ENCODE data around the gene CPD. TPM values are rescaled to one million over a fixed set of nuclear protein-coding genes. Genes with fewer than 3 reads are reported as not detected.

The CPD gene
- total and polyA plus RNA-seq, 9 of the 15 experiments (the other 6 are each of a cell fraction or from before 2014, with no cell fraction given) = 4.5 to 24.4 (median 20.4) TPM

DNA sequence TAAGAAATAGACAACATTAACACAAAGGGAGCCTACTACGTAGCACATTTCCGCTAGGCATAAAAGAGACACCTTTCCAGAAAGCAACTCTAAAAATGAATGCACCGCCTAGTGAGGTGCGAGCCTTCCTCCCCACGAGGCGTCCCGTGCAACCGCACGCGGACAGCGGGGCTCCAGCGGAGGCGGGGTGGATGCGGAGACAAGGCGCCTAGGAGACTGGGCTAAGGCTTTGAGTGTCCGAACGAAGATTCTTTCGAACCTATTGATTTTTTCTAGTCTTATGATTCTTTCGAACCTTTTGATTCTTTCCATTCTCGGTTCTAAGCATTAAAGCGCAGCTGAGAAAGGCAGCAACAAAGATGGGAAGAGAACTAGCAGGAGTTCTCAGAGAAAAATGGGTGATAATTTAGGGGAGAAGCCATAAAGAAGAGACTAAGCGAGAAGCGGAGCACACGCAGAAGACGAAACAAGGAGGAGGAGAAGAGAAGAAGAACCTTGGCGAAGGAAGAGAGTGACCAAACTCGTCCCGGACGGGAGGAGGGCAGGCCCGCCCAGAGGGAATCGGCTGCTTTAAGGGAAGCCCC is 394 bp upstream of the CPD start (continued):
- TF ChIP-seq, protein P1, sequence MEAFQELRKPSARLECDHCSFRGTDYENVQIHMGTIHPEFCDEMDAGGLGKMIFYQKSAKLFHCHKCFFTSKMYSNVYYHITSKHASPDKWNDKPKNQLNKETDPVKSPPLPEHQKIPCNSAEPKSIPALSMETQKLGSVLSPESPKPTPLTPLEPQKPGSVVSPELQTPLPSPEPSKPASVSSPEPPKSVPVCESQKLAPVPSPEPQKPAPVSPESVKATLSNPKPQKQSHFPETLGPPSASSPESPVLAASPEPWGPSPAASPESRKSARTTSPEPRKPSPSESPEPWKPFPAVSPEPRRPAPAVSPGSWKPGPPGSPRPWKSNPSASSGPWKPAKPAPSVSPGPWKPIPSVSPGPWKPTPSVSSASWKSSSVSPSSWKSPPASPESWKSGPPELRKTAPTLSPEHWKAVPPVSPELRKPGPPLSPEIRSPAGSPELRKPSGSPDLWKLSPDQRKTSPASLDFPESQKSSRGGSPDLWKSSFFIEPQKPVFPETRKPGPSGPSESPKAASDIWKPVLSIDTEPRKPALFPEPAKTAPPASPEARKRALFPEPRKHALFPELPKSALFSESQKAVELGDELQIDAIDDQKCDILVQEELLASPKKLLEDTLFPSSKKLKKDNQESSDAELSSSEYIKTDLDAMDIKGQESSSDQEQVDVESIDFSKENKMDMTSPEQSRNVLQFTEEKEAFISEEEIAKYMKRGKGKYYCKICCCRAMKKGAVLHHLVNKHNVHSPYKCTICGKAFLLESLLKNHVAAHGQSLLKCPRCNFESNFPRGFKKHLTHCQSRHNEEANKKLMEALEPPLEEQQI (IDR thresholded peaks at IDR 0.05) = peak; percentile 74
- TF ChIP-seq, protein P2, sequence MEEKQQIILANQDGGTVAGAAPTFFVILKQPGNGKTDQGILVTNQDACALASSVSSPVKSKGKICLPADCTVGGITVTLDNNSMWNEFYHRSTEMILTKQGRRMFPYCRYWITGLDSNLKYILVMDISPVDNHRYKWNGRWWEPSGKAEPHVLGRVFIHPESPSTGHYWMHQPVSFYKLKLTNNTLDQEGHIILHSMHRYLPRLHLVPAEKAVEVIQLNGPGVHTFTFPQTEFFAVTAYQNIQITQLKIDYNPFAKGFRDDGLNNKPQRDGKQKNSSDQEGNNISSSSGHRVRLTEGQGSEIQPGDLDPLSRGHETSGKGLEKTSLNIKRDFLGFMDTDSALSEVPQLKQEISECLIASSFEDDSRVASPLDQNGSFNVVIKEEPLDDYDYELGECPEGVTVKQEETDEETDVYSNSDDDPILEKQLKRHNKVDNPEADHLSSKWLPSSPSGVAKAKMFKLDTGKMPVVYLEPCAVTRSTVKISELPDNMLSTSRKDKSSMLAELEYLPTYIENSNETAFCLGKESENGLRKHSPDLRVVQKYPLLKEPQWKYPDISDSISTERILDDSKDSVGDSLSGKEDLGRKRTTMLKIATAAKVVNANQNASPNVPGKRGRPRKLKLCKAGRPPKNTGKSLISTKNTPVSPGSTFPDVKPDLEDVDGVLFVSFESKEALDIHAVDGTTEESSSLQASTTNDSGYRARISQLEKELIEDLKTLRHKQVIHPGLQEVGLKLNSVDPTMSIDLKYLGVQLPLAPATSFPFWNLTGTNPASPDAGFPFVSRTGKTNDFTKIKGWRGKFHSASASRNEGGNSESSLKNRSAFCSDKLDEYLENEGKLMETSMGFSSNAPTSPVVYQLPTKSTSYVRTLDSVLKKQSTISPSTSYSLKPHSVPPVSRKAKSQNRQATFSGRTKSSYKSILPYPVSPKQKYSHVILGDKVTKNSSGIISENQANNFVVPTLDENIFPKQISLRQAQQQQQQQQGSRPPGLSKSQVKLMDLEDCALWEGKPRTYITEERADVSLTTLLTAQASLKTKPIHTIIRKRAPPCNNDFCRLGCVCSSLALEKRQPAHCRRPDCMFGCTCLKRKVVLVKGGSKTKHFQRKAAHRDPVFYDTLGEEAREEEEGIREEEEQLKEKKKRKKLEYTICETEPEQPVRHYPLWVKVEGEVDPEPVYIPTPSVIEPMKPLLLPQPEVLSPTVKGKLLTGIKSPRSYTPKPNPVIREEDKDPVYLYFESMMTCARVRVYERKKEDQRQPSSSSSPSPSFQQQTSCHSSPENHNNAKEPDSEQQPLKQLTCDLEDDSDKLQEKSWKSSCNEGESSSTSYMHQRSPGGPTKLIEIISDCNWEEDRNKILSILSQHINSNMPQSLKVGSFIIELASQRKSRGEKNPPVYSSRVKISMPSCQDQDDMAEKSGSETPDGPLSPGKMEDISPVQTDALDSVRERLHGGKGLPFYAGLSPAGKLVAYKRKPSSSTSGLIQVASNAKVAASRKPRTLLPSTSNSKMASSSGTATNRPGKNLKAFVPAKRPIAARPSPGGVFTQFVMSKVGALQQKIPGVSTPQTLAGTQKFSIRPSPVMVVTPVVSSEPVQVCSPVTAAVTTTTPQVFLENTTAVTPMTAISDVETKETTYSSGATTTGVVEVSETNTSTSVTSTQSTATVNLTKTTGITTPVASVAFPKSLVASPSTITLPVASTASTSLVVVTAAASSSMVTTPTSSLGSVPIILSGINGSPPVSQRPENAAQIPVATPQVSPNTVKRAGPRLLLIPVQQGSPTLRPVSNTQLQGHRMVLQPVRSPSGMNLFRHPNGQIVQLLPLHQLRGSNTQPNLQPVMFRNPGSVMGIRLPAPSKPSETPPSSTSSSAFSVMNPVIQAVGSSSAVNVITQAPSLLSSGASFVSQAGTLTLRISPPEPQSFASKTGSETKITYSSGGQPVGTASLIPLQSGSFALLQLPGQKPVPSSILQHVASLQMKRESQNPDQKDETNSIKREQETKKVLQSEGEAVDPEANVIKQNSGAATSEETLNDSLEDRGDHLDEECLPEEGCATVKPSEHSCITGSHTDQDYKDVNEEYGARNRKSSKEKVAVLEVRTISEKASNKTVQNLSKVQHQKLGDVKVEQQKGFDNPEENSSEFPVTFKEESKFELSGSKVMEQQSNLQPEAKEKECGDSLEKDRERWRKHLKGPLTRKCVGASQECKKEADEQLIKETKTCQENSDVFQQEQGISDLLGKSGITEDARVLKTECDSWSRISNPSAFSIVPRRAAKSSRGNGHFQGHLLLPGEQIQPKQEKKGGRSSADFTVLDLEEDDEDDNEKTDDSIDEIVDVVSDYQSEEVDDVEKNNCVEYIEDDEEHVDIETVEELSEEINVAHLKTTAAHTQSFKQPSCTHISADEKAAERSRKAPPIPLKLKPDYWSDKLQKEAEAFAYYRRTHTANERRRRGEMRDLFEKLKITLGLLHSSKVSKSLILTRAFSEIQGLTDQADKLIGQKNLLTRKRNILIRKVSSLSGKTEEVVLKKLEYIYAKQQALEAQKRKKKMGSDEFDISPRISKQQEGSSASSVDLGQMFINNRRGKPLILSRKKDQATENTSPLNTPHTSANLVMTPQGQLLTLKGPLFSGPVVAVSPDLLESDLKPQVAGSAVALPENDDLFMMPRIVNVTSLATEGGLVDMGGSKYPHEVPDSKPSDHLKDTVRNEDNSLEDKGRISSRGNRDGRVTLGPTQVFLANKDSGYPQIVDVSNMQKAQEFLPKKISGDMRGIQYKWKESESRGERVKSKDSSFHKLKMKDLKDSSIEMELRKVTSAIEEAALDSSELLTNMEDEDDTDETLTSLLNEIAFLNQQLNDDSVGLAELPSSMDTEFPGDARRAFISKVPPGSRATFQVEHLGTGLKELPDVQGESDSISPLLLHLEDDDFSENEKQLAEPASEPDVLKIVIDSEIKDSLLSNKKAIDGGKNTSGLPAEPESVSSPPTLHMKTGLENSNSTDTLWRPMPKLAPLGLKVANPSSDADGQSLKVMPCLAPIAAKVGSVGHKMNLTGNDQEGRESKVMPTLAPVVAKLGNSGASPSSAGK (IDR thresholded peaks at IDR 0.05) = peak; percentile 62
- TF ChIP-seq, protein P3, sequence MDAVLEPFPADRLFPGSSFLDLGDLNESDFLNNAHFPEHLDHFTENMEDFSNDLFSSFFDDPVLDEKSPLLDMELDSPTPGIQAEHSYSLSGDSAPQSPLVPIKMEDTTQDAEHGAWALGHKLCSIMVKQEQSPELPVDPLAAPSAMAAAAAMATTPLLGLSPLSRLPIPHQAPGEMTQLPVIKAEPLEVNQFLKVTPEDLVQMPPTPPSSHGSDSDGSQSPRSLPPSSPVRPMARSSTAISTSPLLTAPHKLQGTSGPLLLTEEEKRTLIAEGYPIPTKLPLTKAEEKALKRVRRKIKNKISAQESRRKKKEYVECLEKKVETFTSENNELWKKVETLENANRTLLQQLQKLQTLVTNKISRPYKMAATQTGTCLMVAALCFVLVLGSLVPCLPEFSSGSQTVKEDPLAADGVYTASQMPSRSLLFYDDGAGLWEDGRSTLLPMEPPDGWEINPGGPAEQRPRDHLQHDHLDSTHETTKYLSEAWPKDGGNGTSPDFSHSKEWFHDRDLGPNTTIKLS (IDR thresholded peaks at IDR 0.05; ENCODE audit: borderline replicate concordance, low read depth) = 0 out of 2 replicates have a peak, but pooled peaks have one; percentile 18
- TF ChIP-seq MYNN (IDR thresholded peaks at IDR 0.05) = no peak
- no peak for TF ChIP-seq MYNN (CRISPR knock-in tag; IDR thresholded peaks at IDR 0.05)
- no peak for TF ChIP-seq ATF1 (CRISPR knock-in tag; IDR thresholded peaks at IDR 0.05)
- TF ChIP-seq ATF1 (tag; IDR thresholded peaks at IDR 0.05) = peak; percentile 90
- no peak for TF ChIP-seq NBN (IDR thresholded peaks at IDR 0.05; ENCODE audit: low read depth)
- TF ChIP-seq, protein P4, sequence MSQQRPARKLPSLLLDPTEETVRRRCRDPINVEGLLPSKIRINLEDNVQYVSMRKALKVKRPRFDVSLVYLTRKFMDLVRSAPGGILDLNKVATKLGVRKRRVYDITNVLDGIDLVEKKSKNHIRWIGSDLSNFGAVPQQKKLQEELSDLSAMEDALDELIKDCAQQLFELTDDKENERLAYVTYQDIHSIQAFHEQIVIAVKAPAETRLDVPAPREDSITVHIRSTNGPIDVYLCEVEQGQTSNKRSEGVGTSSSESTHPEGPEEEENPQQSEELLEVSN (IDR thresholded peaks at IDR 0.05; ENCODE audit: borderline replicate concordance in 1 of 2, extremely low read depth in 1 of 2, insufficient read depth in 1 of 2, insufficient read length in 1 of 2, low read depth in 1 of 2, low read length in 1 of 2, poor library complexity in 1 of 2, severe bottlenecking in 1 of 2) = peak in 1 of 2 experiments; percentile 34
- TF ChIP-seq ARNT (IDR thresholded peaks at IDR 0.05) = no peak
- no peak for TF ChIP-seq NONO (IDR thresholded peaks at IDR 0.05; ENCODE audit: low read depth in 2 of 2, low read length in 1 of 2)
